HCT116 (cell line): ENCODE measurements around the gene COBL. TPM values are rescaled to one million over a fixed set of nuclear protein-coding genes. Genes with fewer than 3 reads are reported as not detected.

Source experiments
- ATAC-seq: fragments of 200-7000 bp; cut with Tn5 transposase; 2 replicates; pipeline ENCODE4 v1.9.1; 2020; ENCODE audit warnings: mild to moderate bottlenecking, moderate library complexity
- BruUV-seq: library from RNA; stranded (reverse); fragments of 400-500 nt; replicated peaks from 2 replicates; lab custom pipeline; 2021; lab: Mats Ljungman, UMichigan
- CTCF ChIA-PET: fragments of 300-600 bp; sonication (Branson Sonifier 250); formaldehyde crosslinking; loops from one replicate; lab custom pipeline; 2021; ENCODE audit warnings: antibody characterized with exemption; lab: Charles Lee
- POLR2A ChIA-PET: fragments of 300-600, 350-600 bp; sonication (Branson Sonifier 250); formaldehyde crosslinking; loops from one replicate; lab custom pipeline; 2021; ENCODE audit warnings: antibody characterized with exemption; lab: Charles Lee
- RAD21 ChIA-PET, 2 experiments: fragments of 300-600 bp; sonication (Branson Sonifier 250); formaldehyde crosslinking; loops; one replicate each; lab custom pipeline; 2023; ENCODE audit warnings: low total read pairs in 2 of 2; ENCODE audit not compliant: uncharacterized antibody in 2 of 2, unreplicated experiment in 2 of 2, low non-redundant PET in 1 of 2; lab: Charles Lee
- DNase-seq: peaks from one replicate; pipeline ENCODE4 v3.0.0-alpha.2; 2010; ENCODE audit warnings: low read depth, low spot score
- H2AFZ ChIP-seq: fragments of 200-600 bp; shearing (Covaris generic), sonication (generic); 2 replicates; pipeline ENCODE4 v1.6.1; 2017; ENCODE audit warnings: low read depth, mixed run types, mixed read lengths, antibody characterized with exemption, low read length; ENCODE audit not compliant: poor library complexity, severe bottlenecking
- H3K27ac ChIP-seq: 2 replicates; pipeline ENCODE4 v1.5.1; 2012; ENCODE audit warnings: low read depth, low read length
- H3K27me3 ChIP-seq: fragments of 200-600 bp; sonication (generic); 2 replicates; pipeline ENCODE4 v1.6.1; 2016; ENCODE audit warnings: mixed run types, low read length, mixed read lengths; ENCODE audit not compliant: insufficient read depth
- H3K36me3 ChIP-seq, 2 experiments: fragments of 200-500 bp in 1 of 2; fragments of 200-600 bp in 1 of 2; sonication (Bioruptor generic) in 1 of 2; sonication (generic) in 1 of 2; 2 replicates each; pipeline versions ENCODE4 v1.5.1 to v1.6.1; 2014 to 2016; ENCODE audit warnings: low read length in 2 of 2, inconsistent platforms in 1 of 2, mixed read lengths in 1 of 2, mixed run types in 1 of 2; ENCODE audit not compliant: insufficient read depth in 2 of 2, control insufficient read depth in 1 of 2
- H3K4me1 ChIP-seq, 2 experiments: fragments of 200-600 bp in 1 of 2; sonication (generic) in 1 of 2; 2 replicates each; pipeline versions ENCODE4 v1.5.1 to v1.6.1; 2012 to 2017; ENCODE audit warnings: low read length in 2 of 2, inconsistent platforms in 1 of 2, mild to moderate bottlenecking in 1 of 2, mixed read lengths in 1 of 2, mixed run types in 1 of 2, moderate library complexity in 1 of 2; ENCODE audit not compliant: insufficient read depth in 2 of 2, control insufficient read depth in 1 of 2
- H3K4me2 ChIP-seq: fragments of 200-600 bp; sonication (generic); 2 replicates; pipeline ENCODE4 v1.6.1; 2017; ENCODE audit warnings: mixed run types, low read length, mixed read lengths
- H3K4me3 ChIP-seq, 2 experiments: fragments of 200-600 bp in 1 of 2; sonication (generic) in 1 of 2; replicated peaks in 1 of 2; 2 replicates each; pipeline ENCODE4 v1.5.1; 2011 to 2016; ENCODE audit warnings: low read length in 2 of 2, control low read depth in 1 of 2, low read depth in 1 of 2, mild to moderate bottlenecking in 1 of 2, mixed read lengths in 1 of 2, mixed run types in 1 of 2
- H3K79me2 ChIP-seq: fragments of 200-600 bp; sonication (generic); 2 replicates; pipeline ENCODE4 v1.6.1; 2017; ENCODE audit warnings: mild to moderate bottlenecking, mixed run types, low read length, moderate library complexity, mixed read lengths; ENCODE audit not compliant: insufficient read depth
- H3K9ac ChIP-seq: fragments of 200-600 bp; sonication (generic); 2 replicates; pipeline ENCODE4 v1.6.1; 2016; ENCODE audit warnings: low read length, mixed read lengths
- H3K9me2 ChIP-seq: fragments of 200-600 bp; sonication (generic), shearing (Covaris generic); 2 replicates; pipeline ENCODE4 v1.6.1; 2017; ENCODE audit warnings: mixed run types, mild to moderate bottlenecking, moderate library complexity; ENCODE audit not compliant: insufficient read depth
- H3K9me3 ChIP-seq, 2 experiments: fragments of 200-500 bp in 1 of 2; fragments of 200-600 bp in 1 of 2; sonication (Bioruptor generic) in 1 of 2; sonication (generic) in 1 of 2; 2 replicates each; pipeline ENCODE4 v1.6.1; 2014 to 2017; ENCODE audit warnings: low read length in 2 of 2, mixed read lengths in 2 of 2, inconsistent platforms in 1 of 2, low read depth in 1 of 2, mild to moderate bottlenecking in 1 of 2, mixed run types in 1 of 2, moderate library complexity in 1 of 2; ENCODE audit not compliant: control insufficient read depth in 1 of 2, insufficient read depth in 1 of 2
- H4K20me1 ChIP-seq: fragments of 200-600 bp; sonication (generic), shearing (Covaris generic); 2 replicates; pipeline ENCODE4 v1.6.1; 2017; ENCODE audit warnings: mixed run types, mild to moderate bottlenecking, moderate library complexity; ENCODE audit not compliant: insufficient read depth
- CBX3 ChIP-seq: IDR thresholded peaks from 2 replicates; pipeline ENCODE4 v1.6.1; 2012; ENCODE audit warnings: low read depth
- RAD21 ChIP-seq: IDR thresholded peaks from 2 replicates; pipeline ENCODE4 v1.6.1; 2012; ENCODE audit warnings: low read depth, mild to moderate bottlenecking
- ZNF274 ChIP-seq: fragments of 200-500 bp; sonication (Bioruptor generic); IDR thresholded peaks from 2 replicates; pipeline ENCODE4 v1.6.1; 2014; ENCODE audit warnings: mild to moderate bottlenecking, low read depth, low read length, inconsistent platforms
- intact Hi-C: fragments of 100-400 bp; cut with micrococcal nuclease; formaldehyde crosslinking; loops from 2 replicates; pipeline ENCODE4 v1.10.0; 2022
- total RNA-seq: library from RNA; stranded (reverse); gene quantifications from one replicate; pipeline ENCODE4 v1.2.1, GENCODE V29; 2021; ENCODE audit not compliant: unreplicated experiment
- TF ChIP-seq, protein P1 (sequence below): IDR thresholded peaks from 2 replicates; pipeline ENCODE4 v1.6.1; 2012
- TF ChIP-seq, protein P2 (sequence below), 3 experiments: fragments of 200-600 bp in 1 of 3; sonication (generic) in 1 of 3; IDR thresholded peaks in 2 of 3; conservative IDR thresholded peaks in 1 of 3; 2 replicates each; pipeline ENCODE4 v1.5.1; 2012 to 2017; ENCODE audit warnings: low read depth in 2 of 3, low read length in 2 of 3, antibody characterized with exemption in 1 of 3, borderline replicate concordance in 1 of 3, control low read depth in 1 of 3, mild to moderate bottlenecking in 1 of 3, mixed read lengths in 1 of 3, mixed run types in 1 of 3, moderate library complexity in 1 of 3; ENCODE audit not compliant: insufficient read depth in 1 of 3

Gene COBL
- total RNA-seq, 1 experiment from 2014 or later = 19.3 TPM

DNA sequence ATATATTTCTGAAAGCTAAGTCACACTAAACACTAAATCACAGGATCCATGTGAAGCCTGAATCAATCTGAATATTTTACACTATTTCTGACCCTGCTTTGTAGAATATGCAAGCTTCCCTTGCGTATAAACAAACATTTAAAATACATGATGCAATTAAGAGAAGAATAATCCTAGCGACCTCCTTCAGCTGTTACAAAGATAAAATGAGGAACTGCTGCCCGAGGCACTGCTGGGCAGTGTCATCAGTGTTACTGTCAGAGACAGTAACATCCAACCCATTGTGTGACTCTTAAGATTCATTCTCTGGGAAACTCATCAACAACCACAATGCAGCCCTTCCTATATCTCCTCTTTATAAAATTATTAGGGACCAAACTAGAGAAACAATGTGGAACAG lies 61.6 kb downstream of the COBL start (continued):
- TF ChIP-seq, protein P1, sequence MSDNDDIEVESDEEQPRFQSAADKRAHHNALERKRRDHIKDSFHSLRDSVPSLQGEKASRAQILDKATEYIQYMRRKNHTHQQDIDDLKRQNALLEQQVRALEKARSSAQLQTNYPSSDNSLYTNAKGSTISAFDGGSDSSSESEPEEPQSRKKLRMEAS = no peak
- no peak for TF ChIP-seq CBX3

DNA sequence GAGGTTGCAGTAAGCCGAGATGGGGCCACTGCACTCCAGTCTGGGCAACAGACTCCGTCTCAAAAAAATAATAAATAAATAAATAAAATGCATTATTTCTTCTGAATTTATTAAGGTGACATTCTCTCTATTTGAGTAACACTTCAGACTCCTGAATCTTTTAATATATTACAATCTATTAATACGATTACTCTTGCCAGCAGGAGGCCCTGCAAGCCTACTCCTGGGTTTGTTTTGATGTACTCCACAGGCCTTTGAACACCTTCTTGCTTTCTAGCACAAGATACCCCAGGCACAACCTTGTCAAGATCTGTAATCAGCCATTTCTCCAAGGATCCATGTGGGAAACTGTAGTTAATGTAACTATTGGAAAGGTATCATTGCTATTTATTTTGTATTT lies 63.5 kb downstream of the COBL start:
- Histone ChIP-seq H3K9me3 (no peaks in the 10 kb centered on the region), H3K4me2 (no peak overlapping the region), H3K9me2 (no peaks in the 10 kb centered on the region), H4K20me1 (no peaks in the 10 kb centered on the region), H3K4me1 (peaks cover 28 to 51% of the 10 kb centered on the region in 2 experiments), H3K9ac (no peak overlapping the region), H3K79me2 (no peaks in the 10 kb centered on the region; the same call in 1 of the 2 replicates), H3K36me3 (no peaks in the 10 kb centered on the region), H2AFZ (no peak overlapping the region), H3K4me3 (no peak overlapping the region), H3K27me3 (no peaks in the 10 kb centered on the region), H3K27ac (no peak overlapping the region)
- intact Hi-C loops = loop anchor here (5.0 kb wide), 1 partner anchor 114 kb away; no protein-coding TSS in a partner anchor
- ATAC-seq = no peak
- ChIA-PET RAD21 (no interaction called here), CTCF (interaction anchor here (1.0 kb wide), 1 partner anchor 114 kb away, joined by 3 read pairs; no protein-coding TSS in a partner anchor), POLR2A (no interaction called here)
- DNase-seq = no peak
- TF ChIP-seq RAD21 (peak; percentile 74), CBX3 (no peak), ZNF274 (no peak)
- TF ChIP-seq, protein P2, sequence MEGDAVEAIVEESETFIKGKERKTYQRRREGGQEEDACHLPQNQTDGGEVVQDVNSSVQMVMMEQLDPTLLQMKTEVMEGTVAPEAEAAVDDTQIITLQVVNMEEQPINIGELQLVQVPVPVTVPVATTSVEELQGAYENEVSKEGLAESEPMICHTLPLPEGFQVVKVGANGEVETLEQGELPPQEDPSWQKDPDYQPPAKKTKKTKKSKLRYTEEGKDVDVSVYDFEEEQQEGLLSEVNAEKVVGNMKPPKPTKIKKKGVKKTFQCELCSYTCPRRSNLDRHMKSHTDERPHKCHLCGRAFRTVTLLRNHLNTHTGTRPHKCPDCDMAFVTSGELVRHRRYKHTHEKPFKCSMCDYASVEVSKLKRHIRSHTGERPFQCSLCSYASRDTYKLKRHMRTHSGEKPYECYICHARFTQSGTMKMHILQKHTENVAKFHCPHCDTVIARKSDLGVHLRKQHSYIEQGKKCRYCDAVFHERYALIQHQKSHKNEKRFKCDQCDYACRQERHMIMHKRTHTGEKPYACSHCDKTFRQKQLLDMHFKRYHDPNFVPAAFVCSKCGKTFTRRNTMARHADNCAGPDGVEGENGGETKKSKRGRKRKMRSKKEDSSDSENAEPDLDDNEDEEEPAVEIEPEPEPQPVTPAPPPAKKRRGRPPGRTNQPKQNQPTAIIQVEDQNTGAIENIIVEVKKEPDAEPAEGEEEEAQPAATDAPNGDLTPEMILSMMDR (IDR thresholded peaks at IDR 0.05 in 2 of 3, conservative IDR thresholded peaks at IDR 0.05 in 1 of 3; ENCODE audit: borderline replicate concordance in 1 of 3, insufficient read depth in 1 of 3, low read depth in 2 of 3, low read length in 2 of 3) = peak; percentile 34 to 44 (median 42); a peak in 3 of 6 replicates
- BruUV-seq = no TSS peak
